Stimulated activated CD4-positive, alpha-beta T cell treated with anti-CD3 and anti-CD28 coated beads, Interleukin-12 subunit alpha, Interleukin-12 subunit beta, amount 100 ng/mL, for 48 hours (primary cell): Measurements from ENCODE around the gene DNMBP.
"Not testable (repeated sequence)": the region's sequence is repeated elsewhere in the genome, so short reads cannot be mapped to it uniquely, and the experiment has no call there.

Source experiments
- DNase-seq, 3 donors: peaks; one replicate each; pipeline ENCODE4 v3.0.0-alpha.2; 2020; ENCODE audit warnings: low read depth in 2 of 3, low spot score in 1 of 3

The DNMBP gene

DNA sequence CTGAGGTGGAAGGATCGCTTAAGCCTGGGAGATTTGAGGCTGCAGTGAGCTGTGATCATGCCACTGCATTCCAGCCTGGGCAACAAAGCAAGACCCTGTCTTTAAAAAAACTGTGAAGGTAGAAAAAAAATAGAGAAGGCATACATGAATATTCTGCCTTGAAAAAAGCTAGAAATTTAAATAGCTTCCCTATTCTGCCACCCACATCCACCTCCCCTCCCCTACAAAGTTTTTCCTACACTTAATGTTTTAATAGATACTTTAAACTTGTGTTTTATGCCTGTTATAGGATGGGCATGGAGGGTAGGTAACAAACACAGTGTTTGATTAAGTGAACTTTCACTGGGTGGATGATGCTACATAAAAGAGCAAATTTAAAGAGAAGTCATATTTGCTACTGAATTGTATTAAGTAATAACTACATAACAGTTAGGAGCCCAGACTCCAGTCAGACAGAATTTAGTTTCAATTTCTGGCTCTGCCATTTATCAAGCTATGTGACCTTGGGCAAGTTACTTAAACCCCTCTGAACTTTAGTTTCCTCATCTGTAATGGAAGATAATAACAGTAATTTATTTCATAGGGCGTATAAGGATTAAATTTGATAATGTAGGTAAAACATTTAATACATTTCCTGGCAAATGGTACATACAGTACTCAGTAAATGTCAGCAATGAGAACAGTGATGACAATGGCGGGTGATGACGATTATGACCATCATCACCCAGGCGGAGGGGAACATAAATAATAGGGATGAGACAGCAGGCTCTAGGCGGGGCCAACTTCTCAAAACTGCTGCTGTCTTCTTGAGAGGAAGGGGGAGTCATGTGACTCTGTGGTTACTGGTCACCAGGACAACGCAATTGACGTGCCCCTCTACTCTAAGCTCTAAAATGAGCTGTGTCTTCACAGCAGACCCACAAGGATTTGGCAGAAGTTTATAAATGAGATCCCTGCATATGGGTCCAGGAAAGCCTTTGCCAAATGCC is 15.8 kb downstream of the DNMBP start:
- peak; percentile 9 to 38 (median 30) for DNase-seq

DNA sequence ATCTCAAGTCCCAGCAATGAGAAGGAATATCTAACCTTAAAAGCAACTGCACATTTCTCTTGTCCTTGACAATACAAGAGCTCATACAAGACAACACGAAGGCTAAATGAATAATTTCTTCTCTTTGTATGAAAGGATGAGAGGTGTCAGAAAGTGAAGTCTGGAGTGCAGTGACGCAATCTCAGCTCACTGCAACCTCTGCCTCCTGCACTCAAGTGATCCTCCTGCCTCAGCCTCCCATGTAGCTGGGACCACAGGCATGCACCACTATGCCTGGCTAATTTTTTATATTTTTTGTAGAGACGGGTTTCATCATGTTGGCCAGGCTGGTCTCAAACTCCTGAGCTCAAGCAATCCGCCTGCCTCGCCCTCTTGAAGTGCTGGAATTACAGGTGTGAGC is 24.1 kb downstream of the DNMBP start:
- not testable (repeated sequence) for DNase-seq

DNA sequence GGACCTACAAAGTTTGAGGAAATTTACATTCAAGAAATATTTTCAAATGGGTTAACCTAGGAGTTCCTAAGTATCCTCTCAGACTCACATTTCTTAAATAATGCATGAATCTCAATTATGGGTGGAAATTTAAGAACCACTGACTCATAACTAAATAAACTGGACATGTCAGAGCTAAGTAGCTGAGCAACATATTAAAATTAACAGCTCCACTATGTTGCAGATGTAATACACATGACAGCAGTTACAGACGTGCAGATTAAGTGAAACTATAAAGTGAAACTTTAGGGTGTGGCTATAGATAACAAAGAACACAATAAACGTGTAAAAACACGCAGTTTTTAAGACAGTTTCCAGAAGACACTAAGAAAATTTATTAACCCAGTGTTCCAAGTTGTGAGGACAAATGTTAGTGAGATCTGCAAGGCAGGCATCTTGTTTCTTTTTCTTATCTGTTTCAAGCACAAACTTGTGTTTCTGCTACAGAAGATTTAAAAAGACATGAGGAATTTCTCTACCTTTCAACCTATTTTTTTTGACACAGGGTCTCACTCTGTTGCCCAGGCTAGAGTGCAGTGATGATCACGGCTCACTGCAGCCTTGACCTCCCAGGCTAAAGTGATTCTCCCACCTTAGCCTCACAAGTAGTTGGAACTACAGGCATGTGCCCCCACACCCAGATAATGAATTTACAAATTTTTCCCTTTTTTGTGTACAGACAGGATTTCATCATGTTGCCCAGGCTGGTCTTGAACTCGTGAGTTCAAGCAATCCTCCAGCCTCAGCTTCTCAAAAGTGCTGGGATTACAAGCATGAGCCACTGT is 25.3 kb downstream of the DNMBP start:
- DNase-seq, result no peak

DNA sequence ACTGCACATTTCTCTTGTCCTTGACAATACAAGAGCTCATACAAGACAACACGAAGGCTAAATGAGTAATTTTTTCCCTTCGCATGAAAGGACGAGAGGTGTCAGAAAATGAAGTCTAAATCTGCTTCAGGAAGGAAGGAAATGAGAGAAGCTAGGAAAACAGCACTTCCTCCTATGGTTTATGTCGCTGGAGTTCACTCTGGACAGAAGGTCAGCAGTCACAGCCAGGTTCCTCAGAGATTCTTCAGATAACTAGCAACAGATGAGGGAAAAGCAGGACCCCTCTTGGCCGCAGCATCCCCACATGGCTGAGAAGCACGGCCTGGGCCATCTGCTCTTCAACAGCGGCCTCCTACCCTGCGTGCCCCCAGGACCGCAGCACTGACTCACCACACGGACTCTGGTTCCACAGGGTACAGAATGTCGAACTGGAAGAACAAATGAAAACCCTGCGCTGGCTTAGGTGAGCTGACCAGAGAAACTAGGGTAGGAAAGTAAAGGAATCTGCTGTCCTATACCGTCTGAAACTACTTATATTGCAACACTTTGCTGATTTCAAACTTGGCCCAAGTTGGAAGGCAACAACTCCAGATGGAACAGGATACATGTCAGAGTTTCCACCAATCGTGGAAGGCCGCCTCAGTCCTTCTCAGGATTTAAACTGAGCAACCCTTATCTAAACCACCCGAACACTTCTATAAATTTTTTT is 26.3 kb downstream of the DNMBP start:
- DNase-seq, result no peak

DNA sequence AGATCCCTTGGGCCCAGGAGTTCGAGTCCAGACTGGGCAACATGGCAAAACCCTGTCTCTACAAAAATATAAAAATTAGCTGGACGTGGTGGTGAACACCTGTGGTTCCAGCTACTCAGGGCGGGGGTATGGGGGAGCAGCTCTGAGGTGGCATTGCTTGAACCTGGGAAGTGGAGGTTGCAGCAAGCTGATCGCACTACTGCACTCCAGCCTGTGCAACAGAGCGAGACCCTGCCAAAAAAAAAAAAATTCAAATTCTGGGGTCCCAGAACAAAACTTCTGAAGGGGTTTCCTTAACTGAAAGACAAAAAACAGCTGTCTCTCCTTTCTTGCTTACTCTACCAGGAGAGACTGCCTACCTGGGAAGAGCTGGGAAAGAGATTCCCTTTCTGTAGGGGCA is 27.0 kb downstream of the DNMBP start:
- DNase-seq, result no peak

DNA sequence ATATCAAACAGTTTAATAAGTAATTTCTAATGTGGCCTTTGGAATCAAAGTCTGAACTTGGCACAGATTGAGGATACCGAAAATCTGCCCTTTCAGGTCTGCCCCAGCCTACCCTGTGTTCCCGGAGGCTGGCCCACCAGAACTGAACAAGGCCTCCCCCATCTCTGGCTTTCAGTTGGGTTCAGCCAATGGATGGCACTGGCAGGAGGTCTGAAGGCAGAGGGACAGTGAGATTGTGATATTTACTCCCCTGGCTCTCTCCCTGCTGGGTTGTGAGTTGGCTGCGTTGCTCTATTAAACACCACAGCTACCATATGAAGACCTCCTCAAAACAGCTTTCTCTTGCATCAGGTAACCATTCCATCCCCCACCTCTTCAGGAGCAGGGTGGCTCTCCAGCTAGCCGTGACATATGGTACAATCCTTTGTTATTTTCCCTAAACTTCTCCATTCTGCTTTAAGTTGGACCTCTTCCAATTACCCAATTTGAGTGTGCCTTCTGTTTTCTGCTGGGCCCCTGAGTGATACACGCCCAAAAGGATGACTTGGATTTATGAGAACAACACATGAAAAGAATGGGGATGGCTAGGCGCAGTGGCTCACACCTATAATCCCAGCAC is 28.1 kb downstream of the DNMBP start:
- DNase-seq, result no peak

- DNase-seq, result no peak
These were observed 30.6 kb downstream of the DNMBP start for GRCh38 chr10:99979066-99979685.

DNA sequence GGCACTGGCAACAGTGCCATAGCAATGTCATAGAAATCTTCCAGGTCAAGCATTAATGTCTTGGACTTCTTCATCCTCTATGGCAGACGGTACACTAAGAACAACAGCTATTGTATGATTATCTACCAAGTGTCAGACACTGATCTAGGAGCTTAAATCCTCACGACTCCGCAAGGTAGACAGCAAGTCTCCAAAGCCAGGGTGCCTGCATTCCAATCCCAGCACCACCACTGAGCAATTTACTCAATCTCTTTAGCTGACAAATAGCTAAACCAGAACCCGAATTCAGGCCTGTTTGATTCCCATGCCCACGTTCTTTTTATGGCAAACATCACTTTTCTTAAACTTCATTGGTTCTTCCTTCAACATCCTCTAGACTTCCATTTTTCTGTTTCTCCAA is 31.8 kb downstream of the DNMBP start:
- no peak for DNase-seq

DNA sequence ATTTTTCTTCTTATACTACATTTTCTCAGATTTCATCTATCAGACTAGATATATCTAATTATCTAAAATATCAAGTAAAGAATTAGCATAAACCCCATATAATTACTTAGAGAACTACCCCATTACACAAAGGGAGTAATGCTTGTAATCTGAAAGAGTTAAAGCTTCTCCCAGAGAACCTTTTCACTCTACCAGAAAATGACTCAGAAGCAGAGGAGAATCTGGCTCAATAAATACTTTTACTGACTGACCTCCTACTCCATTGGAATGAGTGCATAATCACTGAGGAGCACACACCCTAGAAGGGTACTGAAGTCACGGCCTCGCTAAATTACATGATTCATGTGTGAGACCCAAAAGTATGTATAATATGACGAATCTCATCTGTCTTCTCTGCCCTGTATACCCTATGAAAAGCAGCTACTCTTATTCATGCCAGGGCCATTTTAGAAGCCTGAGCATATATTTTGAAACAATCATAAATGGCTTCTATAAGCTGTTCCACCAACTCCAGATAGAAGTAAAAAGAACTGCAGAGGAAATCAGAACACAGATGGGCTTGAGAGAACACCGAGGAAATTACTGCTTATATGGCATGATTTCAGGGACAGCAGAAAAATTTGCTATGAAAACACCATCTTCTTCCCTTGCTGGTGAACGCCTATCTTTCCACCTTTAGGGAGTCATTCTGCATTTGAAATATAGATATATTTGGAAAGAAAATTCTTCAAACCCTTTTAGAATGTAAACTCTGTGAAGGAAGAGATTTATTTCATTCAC is 32.7 kb downstream of the DNMBP start:
- DNase-seq, result no peak

- DNase-seq, result no peak
These were observed 33.6 kb downstream of the DNMBP start for GRCh38 chr10:99975942-99976809.

- no peak for DNase-seq
These were observed 34.5 kb downstream of the DNMBP start for GRCh38 chr10:99975106-99975829.

GRCh38 chr10:99973190-99973589 is 36.6 kb downstream of the DNMBP start:
- no peak for DNase-seq

DNA sequence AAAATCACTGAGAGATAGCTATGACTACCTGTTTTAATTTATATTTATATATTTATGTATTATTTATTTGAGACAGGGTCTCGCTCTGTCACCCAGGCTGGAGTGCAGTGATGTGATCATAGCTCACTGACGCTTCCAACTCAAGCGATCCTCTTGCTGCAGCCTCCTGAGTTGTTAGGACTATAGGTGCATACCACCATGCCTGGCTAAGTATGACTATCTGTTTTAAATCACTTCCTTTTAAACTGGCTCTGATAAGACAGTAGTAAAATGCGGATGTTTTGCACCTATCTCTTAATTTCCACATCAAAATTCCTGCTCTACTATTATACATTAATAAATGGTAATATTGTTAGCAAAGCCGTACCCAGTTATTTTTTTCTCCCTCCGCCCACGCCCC is 41.8 kb downstream of the DNMBP start:
- DNase-seq, result no peak

DNA sequence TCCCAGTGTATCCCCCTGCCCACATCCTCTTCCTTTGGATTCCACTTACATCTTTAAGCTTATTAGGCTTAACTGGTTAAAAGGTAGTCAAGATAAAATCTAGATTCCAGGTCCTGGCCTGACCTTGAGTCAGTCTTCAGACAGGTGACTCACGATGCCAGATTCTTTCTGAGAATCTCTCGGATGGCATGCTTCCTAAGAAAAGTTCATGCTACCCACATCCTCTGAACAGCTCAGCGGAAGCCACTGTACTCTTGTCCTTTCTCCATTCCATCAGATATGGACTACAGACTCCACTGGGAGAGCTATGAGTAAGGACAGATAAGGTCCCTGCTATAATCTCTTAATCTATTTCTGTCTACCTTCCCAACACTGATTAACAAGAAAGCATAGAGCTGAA is 43.4 kb downstream of the DNMBP start:
- DNase-seq, result no peak

DNA sequence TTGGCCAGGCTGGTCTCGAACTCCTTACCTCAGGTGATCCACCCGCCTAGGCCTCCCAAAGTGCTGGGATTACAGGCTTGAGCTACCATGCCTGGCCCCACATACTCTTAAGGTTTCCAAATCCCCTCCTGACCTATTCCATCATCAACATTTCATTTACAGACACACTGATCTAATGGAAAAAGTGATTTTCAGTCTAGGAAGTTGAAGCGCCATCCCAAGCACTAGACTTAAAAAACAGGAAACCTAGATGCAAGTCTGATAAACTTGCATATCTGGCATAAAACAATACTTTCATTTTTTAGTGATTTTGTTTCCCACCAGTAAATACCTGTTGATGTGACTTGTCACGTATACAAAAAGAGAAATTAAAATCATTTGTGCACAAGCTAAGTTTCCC is 44.0 kb downstream of the DNMBP start:
- DNase-seq, result no peak

DNA sequence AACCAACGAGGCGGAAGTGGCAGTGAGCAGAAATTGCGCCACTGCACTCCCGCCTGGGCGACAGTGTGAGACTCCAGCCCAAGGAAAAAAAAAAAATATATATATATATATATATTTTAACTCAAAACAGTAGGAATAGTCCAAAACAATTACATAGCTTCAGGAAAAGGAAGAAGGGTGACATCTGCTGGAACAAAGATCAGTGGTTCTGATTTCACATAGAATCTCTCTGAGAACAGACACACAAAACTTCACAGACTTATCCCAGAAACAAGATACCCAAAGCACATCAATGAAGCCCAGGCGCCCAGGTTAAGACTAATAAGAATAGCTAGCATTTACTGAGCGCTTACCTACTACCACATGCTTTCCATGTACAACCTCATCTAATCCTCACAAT is 45.0 kb downstream of the DNMBP start:
- no peak for DNase-seq

- DNase-seq, result not testable (repeated sequence)
These were observed 46.1 kb downstream of the DNMBP start for GRCh38 chr10:99963467-99964165.

DNA sequence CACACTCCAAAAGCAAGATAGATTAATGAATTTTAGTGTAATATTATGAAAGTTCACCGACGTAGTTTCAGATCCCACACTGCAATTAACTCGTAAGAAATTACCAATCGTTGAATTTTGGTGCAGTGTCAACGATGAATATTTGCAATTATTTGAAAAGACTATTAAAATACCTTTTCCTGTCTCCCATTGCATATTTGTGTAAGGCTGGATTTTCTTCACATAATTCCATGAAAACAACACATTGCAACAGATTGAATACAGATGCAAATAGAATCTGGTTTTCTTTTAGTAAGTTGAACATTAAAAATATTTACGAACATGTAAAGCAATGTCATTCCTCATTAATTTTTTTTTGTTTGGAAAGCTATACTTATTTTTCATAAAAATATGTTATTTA is 50.9 kb downstream of the DNMBP start:
- no peak for DNase-seq
